HepG2 (cell line): ENCODE results near the gene AXDND1. TPM values are rescaled to one million over a fixed set of nuclear protein-coding genes. Genes with fewer than 3 reads are reported as not detected.

Experiments
- ATAC-seq: fragments of 200-7000 bp; cut with Tn5 transposase; 3 replicates; pipeline ENCODE4 v1.9.1; 2020; ENCODE audit warnings: mild to moderate bottlenecking, moderate library complexity
- BruUV-seq: library from RNA; stranded (reverse); fragments of 400-500 nt; replicated peaks from 2 replicates; lab custom pipeline; 2021; lab: Mats Ljungman, UMichigan
- CTCF ChIA-PET: fragments of 300-600 bp; formaldehyde crosslinking; extraction: SDS; loops from one replicate; lab custom pipeline; 2021; ENCODE audit warnings: low total read pairs, inconsistent platforms, low intra/inter-chr PET ratio; lab: Yijun Ruan, JAX
- POLR2A ChIA-PET: fragments of 350-600 bp; sonication (Branson Sonifier 250); formaldehyde crosslinking; loops from one replicate; lab custom pipeline; 2020; ENCODE audit warnings: antibody characterized with exemption, inconsistent platforms; lab: Yijun Ruan, JAX
- DNase-seq: peaks from one replicate; pipeline ENCODE4 v3.0.0-alpha.2; 2015; ENCODE audit warnings: low spot score
- FAIRE-seq: peaks from 3 replicates; lab custom pipeline; 2011; peaks lifted over from hg19 to GRCh38; lab: Jason Lieb, UNC
- H2AFZ ChIP-seq: one replicate; pipeline ENCODE4 v1.6.1; 2011; ENCODE audit warnings: low read length, inconsistent platforms
- H3K27ac ChIP-seq: fragments of 300-600 bp; 3 replicates; pipeline ENCODE4 v1.8.0; 2011; ENCODE audit warnings: mixed run types, mild to moderate bottlenecking, mixed read lengths, low read length, inconsistent platforms; ENCODE audit not compliant: insufficient read depth; ENCODE audit errors: extremely low read length
- H3K27me3 ChIP-seq, 2 experiments: fragments of 200-600 bp in 1 of 2; 2 replicates in 1 of 2; 3 replicates in 1 of 2; pipeline versions ENCODE4 v1.6.0 to v1.8.0; 2011; ENCODE audit warnings: low read length in 2 of 2, mild to moderate bottlenecking in 2 of 2, moderate library complexity in 2 of 2, inconsistent platforms in 1 of 2; ENCODE audit not compliant: insufficient read depth in 2 of 2, control insufficient read depth in 1 of 2
- H3K36me3 ChIP-seq, 2 experiments: fragments of 200-600 bp in 1 of 2; replicated peaks in 1 of 2; 2 replicates in 1 of 2; 3 replicates in 1 of 2; pipeline versions ENCODE4 v1.5.1 to v1.8.0; 2011; ENCODE audit warnings: low read length in 2 of 2, inconsistent platforms in 1 of 2; ENCODE audit not compliant: insufficient read depth in 2 of 2, control insufficient read depth in 1 of 2
- H3K4me1 ChIP-seq: 2 replicates; pipeline ENCODE4 v1.5.1; 2012; ENCODE audit warnings: low read length, inconsistent platforms; ENCODE audit not compliant: insufficient read depth
- H3K4me2 ChIP-seq: 2 replicates; pipeline ENCODE4 v1.6.0; 2011; ENCODE audit warnings: low read depth, low read length, inconsistent platforms
- H3K4me3 ChIP-seq, 3 experiments: fragments of 200-600 bp in 1 of 3; sonication (generic), shearing (Covaris generic) in 1 of 3; replicated peaks in 1 of 3; 2 replicates each; pipeline ENCODE4 v1.5.1; 2011 to 2016; ENCODE audit warnings: low read length in 3 of 3, inconsistent platforms in 2 of 3, low read depth in 2 of 3, mild to moderate bottlenecking in 2 of 3, control low read depth in 1 of 3, mixed read lengths in 1 of 3; ENCODE audit not compliant: insufficient read depth in 1 of 3
- H3K79me2 ChIP-seq: one replicate; pipeline ENCODE4 v1.6.1; 2011; ENCODE audit warnings: low read length, inconsistent platforms; ENCODE audit not compliant: insufficient read depth
- H3K9ac ChIP-seq: 2 replicates; pipeline ENCODE4 v1.6.0; 2011; ENCODE audit warnings: mild to moderate bottlenecking, low read depth, low read length, inconsistent platforms; ENCODE audit not compliant: insufficient read depth
- H3K9me3 ChIP-seq: 2 replicates; pipeline ENCODE4 v1.5.1; 2012; ENCODE audit warnings: mild to moderate bottlenecking, low read length
- H4K20me1 ChIP-seq: 2 replicates; pipeline ENCODE4 v1.6.0; 2011; ENCODE audit warnings: inconsistent platforms, mild to moderate bottlenecking, low read length, moderate library complexity; ENCODE audit not compliant: insufficient read depth
- ATF4 ChIP-seq, 2 experiments: fragments of 450-650 bp in 1 of 2; sonication (generic) in 1 of 2; formaldehyde crosslinking; IDR thresholded peaks; 2 replicates each; pipeline versions ENCODE4 v1.5.0 to v1.8.0; 2020 to 2022; ENCODE audit warnings: mild to moderate bottlenecking in 1 of 2, missing genetic modification reagents in 1 of 2
- CREB3 ChIP-seq: sonication (generic); formaldehyde crosslinking; IDR thresholded peaks from 2 replicates; pipeline ENCODE4 v1.5.0; 2020; ENCODE audit warnings: missing genetic modification reagents
- FOSL2 ChIP-seq: sonication (generic); formaldehyde crosslinking; IDR thresholded peaks from 2 replicates; pipeline ENCODE4 v1.4.0; 2020; ENCODE audit warnings: missing genetic modification reagents
- POLR2G ChIP-seq: fragments of 200-400 bp; formaldehyde crosslinking; IDR thresholded peaks from 2 replicates; pipeline ENCODE4 v1.6.1; 2018; ENCODE audit warnings: mild to moderate bottlenecking, low read depth, low read length, moderate library complexity
- ZBTB39 ChIP-seq: sonication (generic); formaldehyde crosslinking; IDR thresholded peaks from 2 replicates; pipeline ENCODE4 v1.5.0; 2020; ENCODE audit warnings: missing genetic modification reagents
- ZNF644 ChIP-seq: IDR thresholded peaks from 2 replicates; pipeline ENCODE4 v1.6.1; 2016; ENCODE audit warnings: low read depth
- WGBS: methylation state at CpG from one replicate; pipeline ENCODE4 v1.1.6; 2017; ENCODE audit warnings: low lambda C conversion rate; 5-methylcytosine and 5-hydroxymethylcytosine counted together
- in situ Hi-C: cut with HindIII; loops from 2 replicates; pipeline ENCODE4 v1.10.0; 2017; ENCODE audit warnings: low pct_unique_long_range_greater_than_20kb; ENCODE audit not compliant: extremely low pct_ligation_motif_present
- intact Hi-C: fragments of 100-400 bp; cut with micrococcal nuclease; formaldehyde crosslinking; loops from one replicate; pipeline ENCODE4 v1.10.0; 2022; ENCODE audit not compliant: unreplicated experiment
- polyA plus RNA-seq, 8 experiments: library from polyadenylated mRNA; depleted of rRNA in 3 of 8; stranded (reverse) in 7 of 8; unstranded in 1 of 8; fragments of >200 nt; fragmentation: Illumina TruSeq in 4 of 8; extraction: Trizol in 4 of 8; gene quantifications; 2 replicates each; pipeline versions ENCODE4 v1.2.1 to v1.2.3, GENCODE V29; 2011 to 2016; ENCODE audit warnings: low read depth in 4 of 8, missing spikeins in 1 of 8, mixed read lengths in 1 of 8; ENCODE audit not compliant: insufficient read depth in 1 of 8
- total RNA-seq, 5 experiments: library from RNA; depleted of rRNA; stranded (reverse); fragments of >200 nt; fragmentation: Illumina TruSeq; extraction: Trizol; gene quantifications; 2 replicates each; pipeline ENCODE4 v1.2.3, GENCODE V29; 2016; ENCODE audit warnings: low read depth in 1 of 5

AXDND1 gene
- total and polyA plus RNA-seq, 2 of the 13 experiments (the other 11 are each of a cell fraction or from before 2014, with no cell fraction given), result 0.15 to 0.40 TPM

GRCh38 chr1:179550746-179551682, 185.2 kb downstream of the AXDND1 start:
- Histone ChIP-seq H3K4me1 (no peaks in the 10 kb centered on the region), H3K9me3 (no peaks in the 10 kb centered on the region), H3K79me2 (no peaks in the 10 kb centered on the region), H4K20me1 (no peaks in the 10 kb centered on the region), H3K36me3 (no peaks in the 10 kb centered on the region), H2AFZ (no peak overlapping the region), H3K4me3 (no peak overlapping the region), H3K27ac (no peak overlapping the region), H3K27me3 (0 out of 5 replicates have a peak, but pooled peaks cover 0 to 5% of the 10 kb centered on the region in 2 experiments), H3K9ac (no peak overlapping the region), H3K4me2 (no peak overlapping the region)
- 11% methylated on average over 9 of the region's 9 CpGs for WGBS
- DNase-seq (peak; percentile 23), FAIRE-seq (no peak), ATAC-seq (no peak)
- no TSS peak for BruUV-seq
- in situ Hi-C loops (no loop called here), intact Hi-C loops (no loop called here)
- ChIA-PET CTCF (no interaction called here), POLR2A (no interaction called here)
- no peak for TF ChIP-seq CREB3 (CRISPR knock-in tag)
- TF ChIP-seq FOSL2 (CRISPR knock-in tag), result peak; percentile 74
- TF ChIP-seq ZBTB39 (CRISPR knock-in tag), result no peak
- TF ChIP-seq POLR2G, result no peak
- TF ChIP-seq ATF4 (CRISPR knock-in tag; IDR thresholded peaks at IDR 0.05), result peak in 1 of 2 experiments; percentile 66; a peak in 2 of 4 replicates
- 0 out of 2 replicates have a peak, but pooled peaks have one; percentile 18 for TF ChIP-seq ZNF644 (CRISPR knock-in tag)
- TF ChIP-seq, all 625 proteins: peak for 3
